HepG2 (cell line): ENCODE measurements around the gene ILKAP. TPM values are rescaled to one million over a fixed set of nuclear protein-coding genes. Genes with fewer than 3 reads are reported as not detected.

Experiments
- CEBPG ChIP-seq: IDR thresholded peaks from 2 replicates; pipeline ENCODE4 v1.6.1; 2016
- MBD4 ChIP-seq: IDR thresholded peaks from 2 replicates; pipeline ENCODE4 v1.6.1; 2012; ENCODE audit warnings: low read length, inconsistent platforms, borderline replicate concordance
- MYC ChIP-seq: sonication (generic); formaldehyde crosslinking; IDR thresholded peaks from 2 replicates; pipeline ENCODE4 v1.9.0; 2021; ENCODE audit warnings: missing genetic modification reagents, borderline replicate concordance
- ZC3H4 ChIP-seq: sonication (generic); formaldehyde crosslinking; IDR thresholded peaks from 2 replicates; pipeline ENCODE4 v1.4.0; 2020; ENCODE audit warnings: missing genetic modification reagents, borderline replicate concordance
- ZNF331 ChIP-seq: sonication (generic); formaldehyde crosslinking; IDR thresholded peaks from 2 replicates; pipeline ENCODE4 v1.4.0; 2020; ENCODE audit warnings: missing genetic modification reagents
- polyA plus RNA-seq, 8 experiments: library from polyadenylated mRNA; depleted of rRNA in 3 of 8; stranded (reverse) in 7 of 8; unstranded in 1 of 8; fragments of >200 nt; fragmentation: Illumina TruSeq in 4 of 8; extraction: Trizol in 4 of 8; gene quantifications; 2 replicates each; pipeline versions ENCODE4 v1.2.1 to v1.2.3, GENCODE V29; 2011 to 2016; ENCODE audit warnings: low read depth in 4 of 8, missing spikeins in 1 of 8, mixed read lengths in 1 of 8; ENCODE audit not compliant: insufficient read depth in 1 of 8
- total RNA-seq, 5 experiments: library from RNA; depleted of rRNA; stranded (reverse); fragments of >200 nt; fragmentation: Illumina TruSeq; extraction: Trizol; gene quantifications; 2 replicates each; pipeline ENCODE4 v1.2.3, GENCODE V29; 2016; ENCODE audit warnings: low read depth in 1 of 5
- TF ChIP-seq, protein P1 (sequence below): sonication (generic); formaldehyde crosslinking; IDR thresholded peaks from 2 replicates; pipeline ENCODE4 v1.4.0; 2020; ENCODE audit warnings: mild to moderate bottlenecking, missing genetic modification reagents, borderline replicate concordance
- TF ChIP-seq, protein P2 (sequence below): sonication (generic); formaldehyde crosslinking; IDR thresholded peaks from 2 replicates; pipeline ENCODE4 v1.4.0; 2020; ENCODE audit warnings: missing genetic modification reagents
- TF ChIP-seq, protein P3 (sequence below): IDR thresholded peaks from 2 replicates; pipeline ENCODE4 v1.6.1; 2016; ENCODE audit warnings: mild to moderate bottlenecking, missing biosample characterization, missing genetic modification reagents

The ILKAP gene
- total and polyA plus RNA-seq, 2 of the 13 experiments (the other 11 are each of a cell fraction or from before 2014, with no cell fraction given), result 29.6 to 33.1 TPM

DNA sequence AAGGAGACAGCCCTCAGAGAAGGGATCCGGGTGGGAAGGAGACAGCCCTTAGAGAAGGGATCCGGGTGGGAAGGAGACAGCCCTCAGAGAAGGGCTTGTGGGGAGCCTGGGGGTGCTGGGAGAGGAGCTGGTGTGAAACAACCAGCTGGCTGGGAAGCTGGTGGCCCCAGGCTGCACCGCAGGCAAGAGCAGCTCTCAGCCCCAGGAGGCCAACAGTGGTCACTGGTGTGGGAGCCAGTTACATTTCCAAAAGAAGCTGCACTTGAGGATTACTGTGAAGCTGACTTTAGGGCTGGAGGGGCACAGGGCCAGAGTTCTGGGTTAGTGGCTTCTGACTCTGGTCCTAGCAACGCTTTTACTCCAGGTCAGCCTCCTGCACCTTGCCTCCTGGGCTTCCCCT lies 33.1 kb upstream of the ILKAP start (continued):
- TF ChIP-seq, protein P1, sequence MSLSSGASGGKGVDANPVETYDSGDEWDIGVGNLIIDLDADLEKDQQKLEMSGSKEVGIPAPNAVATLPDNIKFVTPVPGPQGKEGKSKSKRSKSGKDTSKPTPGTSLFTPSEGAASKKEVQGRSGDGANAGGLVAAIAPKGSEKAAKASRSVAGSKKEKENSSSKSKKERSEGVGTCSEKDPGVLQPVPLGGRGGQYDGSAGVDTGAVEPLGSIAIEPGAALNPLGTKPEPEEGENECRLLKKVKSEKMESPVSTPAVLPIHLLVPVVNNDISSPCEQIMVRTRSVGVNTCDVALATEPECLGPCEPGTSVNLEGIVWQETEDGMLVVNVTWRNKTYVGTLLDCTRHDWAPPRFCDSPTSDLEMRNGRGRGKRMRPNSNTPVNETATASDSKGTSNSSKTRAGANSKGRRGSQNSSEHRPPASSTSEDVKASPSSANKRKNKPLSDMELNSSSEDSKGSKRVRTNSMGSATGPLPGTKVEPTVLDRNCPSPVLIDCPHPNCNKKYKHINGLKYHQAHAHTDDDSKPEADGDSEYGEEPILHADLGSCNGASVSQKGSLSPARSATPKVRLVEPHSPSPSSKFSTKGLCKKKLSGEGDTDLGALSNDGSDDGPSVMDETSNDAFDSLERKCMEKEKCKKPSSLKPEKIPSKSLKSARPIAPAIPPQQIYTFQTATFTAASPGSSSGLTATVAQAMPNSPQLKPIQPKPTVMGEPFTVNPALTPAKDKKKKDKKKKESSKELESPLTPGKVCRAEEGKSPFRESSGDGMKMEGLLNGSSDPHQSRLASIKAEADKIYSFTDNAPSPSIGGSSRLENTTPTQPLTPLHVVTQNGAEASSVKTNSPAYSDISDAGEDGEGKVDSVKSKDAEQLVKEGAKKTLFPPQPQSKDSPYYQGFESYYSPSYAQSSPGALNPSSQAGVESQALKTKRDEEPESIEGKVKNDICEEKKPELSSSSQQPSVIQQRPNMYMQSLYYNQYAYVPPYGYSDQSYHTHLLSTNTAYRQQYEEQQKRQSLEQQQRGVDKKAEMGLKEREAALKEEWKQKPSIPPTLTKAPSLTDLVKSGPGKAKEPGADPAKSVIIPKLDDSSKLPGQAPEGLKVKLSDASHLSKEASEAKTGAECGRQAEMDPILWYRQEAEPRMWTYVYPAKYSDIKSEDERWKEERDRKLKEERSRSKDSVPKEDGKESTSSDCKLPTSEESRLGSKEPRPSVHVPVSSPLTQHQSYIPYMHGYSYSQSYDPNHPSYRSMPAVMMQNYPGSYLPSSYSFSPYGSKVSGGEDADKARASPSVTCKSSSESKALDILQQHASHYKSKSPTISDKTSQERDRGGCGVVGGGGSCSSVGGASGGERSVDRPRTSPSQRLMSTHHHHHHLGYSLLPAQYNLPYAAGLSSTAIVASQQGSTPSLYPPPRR, result no peak
- no peak for TF ChIP-seq ZNF331 (CRISPR knock-in tag)
- no peak for TF ChIP-seq ZC3H4 (CRISPR knock-in tag)
- no peak for TF ChIP-seq MBD4
- TF ChIP-seq, protein P2, sequence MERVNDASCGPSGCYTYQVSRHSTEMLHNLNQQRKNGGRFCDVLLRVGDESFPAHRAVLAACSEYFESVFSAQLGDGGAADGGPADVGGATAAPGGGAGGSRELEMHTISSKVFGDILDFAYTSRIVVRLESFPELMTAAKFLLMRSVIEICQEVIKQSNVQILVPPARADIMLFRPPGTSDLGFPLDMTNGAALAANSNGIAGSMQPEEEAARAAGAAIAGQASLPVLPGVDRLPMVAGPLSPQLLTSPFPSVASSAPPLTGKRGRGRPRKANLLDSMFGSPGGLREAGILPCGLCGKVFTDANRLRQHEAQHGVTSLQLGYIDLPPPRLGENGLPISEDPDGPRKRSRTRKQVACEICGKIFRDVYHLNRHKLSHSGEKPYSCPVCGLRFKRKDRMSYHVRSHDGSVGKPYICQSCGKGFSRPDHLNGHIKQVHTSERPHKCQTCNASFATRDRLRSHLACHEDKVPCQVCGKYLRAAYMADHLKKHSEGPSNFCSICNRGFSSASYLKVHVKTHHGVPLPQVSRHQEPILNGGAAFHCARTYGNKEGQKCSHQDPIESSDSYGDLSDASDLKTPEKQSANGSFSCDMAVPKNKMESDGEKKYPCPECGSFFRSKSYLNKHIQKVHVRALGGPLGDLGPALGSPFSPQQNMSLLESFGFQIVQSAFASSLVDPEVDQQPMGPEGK (CRISPR knock-in tag), result no peak
- TF ChIP-seq, protein P3, sequence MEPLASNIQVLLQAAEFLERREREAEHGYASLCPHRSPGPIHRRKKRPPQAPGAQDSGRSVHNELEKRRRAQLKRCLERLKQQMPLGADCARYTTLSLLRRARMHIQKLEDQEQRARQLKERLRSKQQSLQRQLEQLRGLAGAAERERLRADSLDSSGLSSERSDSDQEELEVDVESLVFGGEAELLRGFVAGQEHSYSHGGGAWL (CRISPR knock-in tag), result no peak
- TF ChIP-seq CEBPG (CRISPR knock-in tag), result no peak
- no peak for TF ChIP-seq MYC (CRISPR knock-in tag)
